NOMO-1 (cell line): Measurements from ENCODE around the gene PTPRN2.

Source experiments
- DNase-seq, 2 experiments: peaks; one replicate each; lab custom pipeline; 2025; ENCODE audit not compliant: unreplicated experiment in 2 of 2; lab: John Stamatoyannopoulos, UW

PTPRN2 gene

GRCh38 chr7:158073845-158074840 is 513.5 kb downstream of the PTPRN2 start:
- no peak for DNase-seq

GRCh38 chr7:158072991-158073730 is 514.5 kb downstream of the PTPRN2 start:
- DNase-seq, result no peak

- DNase-seq, result no peak
Observed at GRCh38 chr7:158070222-158070920, 517.3 kb downstream of the PTPRN2 start.

- DNase-seq, result no peak
Observed at GRCh38 chr7:158068853-158069252, 518.8 kb downstream of the PTPRN2 start.

GRCh38 chr7:158067931-158068482 is 519.6 kb downstream of the PTPRN2 start:
- no peak for DNase-seq

GRCh38 chr7:158067219-158067930 is 520.2 kb downstream of the PTPRN2 start:
- DNase-seq, result no peak

- DNase-seq, result no peak
Observed at GRCh38 chr7:158066085-158066484, 521.5 kb downstream of the PTPRN2 start.

GRCh38 chr7:158065340-158065739 is 522.3 kb downstream of the PTPRN2 start:
- DNase-seq, result no peak

- no peak for DNase-seq
Observed at GRCh38 chr7:158064631-158065030, 523.0 kb downstream of the PTPRN2 start.

GRCh38 chr7:158063850-158064610 is 523.6 kb downstream of the PTPRN2 start:
- DNase-seq, result no peak

GRCh38 chr7:158062661-158063060 is 525.0 kb downstream of the PTPRN2 start:
- no peak for DNase-seq

GRCh38 chr7:158061884-158062656 is 525.6 kb downstream of the PTPRN2 start:
- DNase-seq, result no peak

GRCh38 chr7:158061026-158061630 is 526.5 kb downstream of the PTPRN2 start:
- no peak for DNase-seq

GRCh38 chr7:158060216-158060615 is 527.4 kb downstream of the PTPRN2 start:
- no peak for DNase-seq

- DNase-seq, result no peak
Observed at GRCh38 chr7:158057446-158057845, 530.2 kb downstream of the PTPRN2 start.

- DNase-seq, result no peak
Observed at GRCh38 chr7:158056761-158057160, 530.9 kb downstream of the PTPRN2 start.

GRCh38 chr7:158055726-158056510 is 531.7 kb downstream of the PTPRN2 start:
- DNase-seq, result no peak
